Immature natural killer cell (primary cell): ENCODE results near the gene LRRC25. TPM values are rescaled to one million over a fixed set of nuclear protein-coding genes. Genes with fewer than 3 reads are reported as not detected.

Experiments
- DNase-seq, 3 donors: peaks; one replicate each; pipeline ENCODE4 v3.0.0; 2022; ENCODE audit warnings: mixed read lengths in 1 of 3
- H3K27ac Mint-ChIP-seq, 6 donors: one replicate each; pipeline ENCODE4 v1.8.0; 2020; ENCODE audit warnings: mixed read lengths in 6 of 6, mild to moderate bottlenecking in 5 of 6, inconsistent platforms in 4 of 6, moderate library complexity in 3 of 6
- H3K27me3 Mint-ChIP-seq, 3 donors: one replicate each; pipeline ENCODE4 v1.8.0; 2020 to 2021; ENCODE audit warnings: low read depth in 3 of 3, mild to moderate bottlenecking in 3 of 3, mixed read lengths in 3 of 3, moderate library complexity in 3 of 3, inconsistent platforms in 1 of 3
- H3K36me3 Mint-ChIP-seq, 3 donors: one replicate each; pipeline ENCODE4 v1.8.0; 2020; ENCODE audit warnings: mixed read lengths in 3 of 3, inconsistent platforms in 2 of 3, mild to moderate bottlenecking in 2 of 3
- H3K4me1 Mint-ChIP-seq, 2 donors: one replicate each; pipeline ENCODE4 v1.8.0; 2020; ENCODE audit warnings: inconsistent platforms in 2 of 2, mild to moderate bottlenecking in 2 of 2, mixed read lengths in 2 of 2, moderate library complexity in 1 of 2
- H3K4me3 Mint-ChIP-seq, 5 donors: one replicate each; pipeline ENCODE4 v1.8.0; 2020; ENCODE audit warnings: mild to moderate bottlenecking in 5 of 5, mixed read lengths in 5 of 5, inconsistent platforms in 3 of 5, moderate library complexity in 3 of 5
- H3K9me3 Mint-ChIP-seq, 6 donors: one replicate each; pipeline ENCODE4 v1.8.0; 2020; ENCODE audit warnings: mild to moderate bottlenecking in 6 of 6, mixed read lengths in 6 of 6, inconsistent platforms in 4 of 6, moderate library complexity in 3 of 6
- polyA plus RNA-seq, 3 donors: library from polyadenylated mRNA; unstranded; fragments of 300-500 nt; fragmentation: Illumina TruSeq; gene quantifications; one replicate each; pipeline ENCODE4 v1.2.3, GENCODE V29; 2021

The LRRC25 gene
- polyA plus RNA-seq, 3 donors from 2014 or later = 2.7 to 18.1 (median 7.7) TPM

DNA sequence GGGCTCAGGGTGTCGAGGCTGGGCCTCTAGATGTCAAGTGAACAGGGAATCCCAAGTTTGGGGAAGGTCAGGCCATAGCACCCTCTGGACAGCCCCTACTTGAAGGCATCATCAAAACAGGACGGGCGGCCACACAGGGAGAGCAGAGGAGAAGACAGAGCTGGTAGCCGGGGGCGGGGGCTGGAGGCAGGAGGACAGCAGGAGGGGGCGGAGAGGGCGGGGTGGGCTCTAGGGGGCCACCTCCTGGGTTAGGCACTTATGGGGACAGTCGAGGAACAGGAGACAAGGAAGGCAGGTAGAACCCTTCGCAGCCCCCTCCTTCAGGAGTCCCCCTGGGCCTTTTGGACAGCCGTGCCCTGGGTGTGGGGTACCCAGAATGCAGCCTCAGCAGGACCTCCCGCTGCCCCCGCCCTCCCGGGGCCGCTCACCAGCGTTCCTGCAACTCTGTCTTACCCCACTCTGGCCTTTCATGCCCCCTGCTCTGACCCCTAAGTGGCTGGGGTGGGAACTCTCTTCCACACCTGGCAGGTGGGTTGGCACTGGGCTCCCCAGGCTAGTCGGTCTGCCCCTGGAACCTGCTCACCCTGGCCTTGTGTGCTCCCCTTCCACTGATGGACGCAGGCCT is 27.6 kb upstream of the LRRC25 start:
- no peaks in the 10 kb centered on the region for H3K9me3 Mint-ChIP-seq
- H3K4me3 Mint-ChIP-seq = peak overlapping the region in 1 of 5 donors; percentile 18
- H3K27me3 Mint-ChIP-seq = peaks cover 2 to 15% (median 8%) of the 10 kb centered on the region in 3 donors
- no peak for DNase-seq
- H3K27ac Mint-ChIP-seq = peak overlapping the region in 2 of 6 donors; percentile 35 to 40
- H3K36me3 Mint-ChIP-seq = no peaks in the 10 kb centered on the region
- peaks cover 57 to 62% of the 10 kb centered on the region in 2 donors for H3K4me1 Mint-ChIP-seq

DNA sequence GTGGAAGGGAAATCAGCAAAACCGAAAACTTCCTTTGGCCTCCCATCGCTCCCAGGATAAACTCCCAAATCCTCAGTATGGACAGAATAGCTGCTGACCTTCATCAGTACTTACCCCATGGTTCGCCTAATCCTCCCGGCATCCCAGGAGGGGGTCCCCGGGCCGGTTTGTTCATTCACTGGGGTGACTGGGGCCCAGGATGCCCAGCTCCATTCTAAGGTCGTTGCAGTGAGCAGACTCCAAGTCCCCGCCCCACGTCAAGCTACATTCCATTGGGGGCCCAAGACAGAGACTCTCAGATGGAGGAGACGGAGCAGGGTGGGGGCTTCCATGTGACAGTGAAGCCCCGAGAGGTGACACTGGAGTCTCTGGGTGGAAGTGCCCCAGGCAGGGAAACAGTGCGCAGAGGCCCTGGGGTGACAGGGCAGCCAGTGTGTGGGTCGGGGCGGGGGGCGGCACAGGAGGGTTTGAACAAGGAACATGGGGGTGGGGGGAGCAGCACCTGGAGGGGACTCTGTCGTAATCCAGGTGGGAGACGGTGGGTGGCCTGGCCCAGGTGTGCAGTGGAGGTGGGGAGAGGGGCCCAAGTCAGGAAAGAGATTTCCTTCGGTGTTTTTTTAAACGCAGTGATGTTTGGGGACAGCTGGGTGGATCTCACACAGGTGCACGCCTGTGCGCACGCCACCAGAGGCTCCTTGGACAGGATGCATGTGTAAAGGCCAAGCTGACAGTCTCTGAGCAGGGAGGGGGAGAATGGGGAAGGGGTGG is 26.9 kb upstream of the LRRC25 start:
- H3K4me1 Mint-ChIP-seq = peaks cover 54 to 57% of the 10 kb centered on the region in 2 donors
- peak overlapping the region in 4 of 6 donors; percentile 36 to 69 (median 50) for H3K27ac Mint-ChIP-seq
- peaks cover 0 to 13% (median 8%) of the 10 kb centered on the region in 3 donors for H3K27me3 Mint-ChIP-seq
- peak overlapping the region in 3 of 5 donors; percentile 33 to 98 (median 46) for H3K4me3 Mint-ChIP-seq
- no peaks in the 10 kb centered on the region for H3K36me3 Mint-ChIP-seq
- no peak for DNase-seq
- H3K9me3 Mint-ChIP-seq = no peaks in the 10 kb centered on the region

DNA sequence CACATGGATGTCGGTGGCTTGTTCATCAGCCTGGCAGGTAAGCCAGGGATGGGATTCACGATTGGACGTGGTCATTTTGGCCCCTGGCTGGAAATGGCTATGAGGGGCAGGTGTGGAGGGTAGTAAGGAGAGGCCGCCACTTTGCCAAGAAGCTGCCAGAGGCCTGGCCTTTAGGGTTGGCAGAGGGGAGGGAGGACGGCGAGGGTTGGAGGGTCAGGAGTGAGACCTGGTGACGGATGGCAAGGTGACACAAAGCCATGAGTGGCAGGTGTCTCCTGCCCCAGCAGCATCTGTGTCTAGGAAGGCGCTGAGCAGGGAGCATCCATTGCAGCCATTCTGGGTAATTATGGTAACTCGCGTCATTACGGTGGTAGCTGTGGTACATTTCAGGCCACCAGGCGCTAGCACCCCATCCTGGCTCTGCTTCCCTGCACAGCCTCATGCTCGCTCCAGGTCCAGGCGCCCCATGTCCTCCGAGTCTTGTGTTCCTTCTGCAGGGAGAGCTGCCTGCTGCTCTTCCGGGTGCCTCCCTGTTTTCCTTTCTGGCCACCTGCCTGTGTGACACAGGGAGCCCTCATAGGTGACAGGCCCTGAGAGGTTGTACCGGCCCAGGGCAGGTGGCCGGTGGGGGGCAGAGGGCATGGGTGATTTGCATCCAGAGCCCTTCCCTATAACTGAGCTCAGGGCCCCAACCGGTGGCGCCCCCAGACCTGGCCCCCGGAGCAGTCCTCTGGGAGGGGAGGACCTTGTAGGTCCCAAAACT is 26.0 kb upstream of the LRRC25 start:
- Mint-ChIP-seq H3K4me3 (peak overlapping the region; percentile 80 to 98 (median 95)), H3K27ac (peak overlapping the region; percentile 89 to 95 (median 92))

DNA sequence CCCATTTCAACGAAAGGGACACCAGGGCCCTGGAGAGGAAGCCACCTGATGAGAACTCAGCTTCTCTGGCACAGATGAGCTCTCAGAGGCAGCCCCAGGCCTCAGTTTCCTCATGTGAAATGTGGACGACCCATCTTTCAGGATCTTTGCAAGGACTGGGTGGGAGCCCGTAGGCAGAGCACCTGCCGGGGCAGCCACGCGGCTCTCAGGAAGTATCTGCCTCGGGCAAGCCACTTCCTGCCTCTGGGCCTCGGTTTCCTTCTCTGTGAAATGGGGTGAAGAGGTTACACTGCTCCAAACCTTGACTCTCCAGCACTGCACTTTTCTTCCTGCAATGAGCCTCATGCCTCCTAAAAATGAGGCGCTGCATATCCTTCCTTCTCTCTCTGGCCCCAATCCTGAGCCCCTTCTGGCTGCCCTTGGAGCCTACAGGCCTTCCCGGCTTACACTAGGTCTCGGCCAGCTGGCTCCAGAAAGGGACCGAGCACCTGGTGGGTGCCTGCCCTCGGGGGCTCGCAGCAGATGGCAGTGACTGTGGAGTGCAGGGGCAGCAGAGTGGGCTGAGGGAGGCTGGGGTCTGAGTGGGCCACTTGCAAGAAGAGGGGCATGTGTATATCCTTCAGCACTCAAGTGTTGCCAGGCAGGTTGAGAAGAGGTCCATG is 25.2 kb upstream of the LRRC25 start:
- Mint-ChIP-seq H3K9me3 (no peaks in the 10 kb centered on the region), H3K4me3 (peak overlapping the region; percentile 80 to 98 (median 95)), H3K36me3 (no peaks in the 10 kb centered on the region), H3K27me3 (peaks cover 6 to 19% (median 15%) of the 10 kb centered on the region in 3 donors), H3K4me1 (peaks cover 68% of the 10 kb centered on the region in 2 donors), H3K27ac (peak overlapping the region; percentile 89 to 95 (median 92))
- peak in 1 of 3 donors; percentile 54 for DNase-seq

More for the DNA sequence above, 26.0 kb upstream of the LRRC25 start:
- no peaks in the 10 kb centered on the region for H3K36me3 Mint-ChIP-seq
- DNase-seq = no peak
- H3K27me3 Mint-ChIP-seq = peaks cover 6 to 16% (median 14%) of the 10 kb centered on the region in 3 donors
- H3K4me1 Mint-ChIP-seq = peaks cover 60 to 61% of the 10 kb centered on the region in 2 donors
- no peaks in the 10 kb centered on the region for H3K9me3 Mint-ChIP-seq

DNA sequence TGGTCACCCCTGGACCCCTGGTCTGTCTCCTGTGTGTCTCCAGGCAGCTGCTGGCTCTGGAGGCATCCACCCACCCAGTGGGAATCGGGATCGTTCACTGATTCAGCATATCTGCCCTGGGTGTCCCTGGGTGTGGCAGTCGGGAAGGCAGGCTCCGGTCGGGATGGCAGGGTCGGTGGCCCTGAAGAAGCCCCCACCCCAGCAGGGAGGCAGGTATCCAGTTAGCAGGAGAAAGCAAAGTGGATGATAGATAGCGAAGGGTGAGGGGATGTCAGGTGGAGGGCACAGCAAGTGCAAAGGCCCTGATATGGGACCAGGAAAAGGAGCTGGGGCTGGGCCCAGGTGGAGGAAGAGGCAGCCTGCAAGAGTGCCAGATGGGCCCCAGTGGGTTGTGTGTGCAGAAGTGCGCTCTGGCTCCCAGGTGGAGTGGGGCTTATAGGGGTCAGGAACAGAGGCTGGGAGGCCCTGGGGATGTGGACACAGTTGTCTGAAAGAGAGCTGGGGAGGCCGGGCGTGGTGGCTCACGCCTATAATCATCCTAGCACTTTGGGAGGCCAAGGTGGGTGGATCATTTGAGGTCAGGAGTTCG is 24.0 kb upstream of the LRRC25 start:
- H3K9me3 Mint-ChIP-seq = no peaks in the 10 kb centered on the region
- peaks cover 14 to 26% (median 23%) of the 10 kb centered on the region in 3 donors for H3K27me3 Mint-ChIP-seq
- peak overlapping the region; percentile 89 to 98 (median 95) for H3K27ac Mint-ChIP-seq
- peak overlapping the region; percentile 91 to 98 (median 95) for H3K4me3 Mint-ChIP-seq
- H3K4me1 Mint-ChIP-seq = peaks cover 76 to 77% of the 10 kb centered on the region in 2 donors
- no peak for DNase-seq
- H3K36me3 Mint-ChIP-seq = no peaks in the 10 kb centered on the region

DNA sequence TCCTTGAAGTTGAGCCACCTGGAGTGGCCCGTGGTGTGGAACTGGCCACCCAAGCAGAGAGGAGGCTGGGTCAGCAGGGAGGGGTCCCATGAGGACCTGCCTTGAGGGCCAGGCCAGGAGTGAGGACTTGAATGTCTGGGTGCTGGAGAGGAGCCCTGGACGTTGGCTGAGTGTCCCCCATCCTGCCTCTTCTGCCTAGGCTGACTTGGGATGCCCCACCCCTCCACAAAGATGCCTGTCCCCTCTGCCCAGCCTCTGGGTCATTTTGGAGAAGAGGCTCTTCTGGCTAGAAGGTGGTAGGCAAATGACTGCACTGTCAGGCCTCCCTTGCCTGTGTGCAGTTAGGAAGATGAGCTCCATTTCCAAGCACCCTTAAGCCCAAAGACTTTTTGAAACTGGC is 23.5 kb upstream of the LRRC25 start:
- Mint-ChIP-seq H3K27me3 (peaks cover 17 to 28% (median 26%) of the 10 kb centered on the region in 3 donors), H3K4me1 (peaks cover 77 to 79% of the 10 kb centered on the region in 2 donors), H3K9me3 (no peaks in the 10 kb centered on the region), H3K36me3 (no peaks in the 10 kb centered on the region), H3K27ac (peak overlapping the region; percentile 89 to 98 (median 95)), H3K4me3 (peak overlapping the region; percentile 91 to 98 (median 95))
- no peak for DNase-seq

DNA sequence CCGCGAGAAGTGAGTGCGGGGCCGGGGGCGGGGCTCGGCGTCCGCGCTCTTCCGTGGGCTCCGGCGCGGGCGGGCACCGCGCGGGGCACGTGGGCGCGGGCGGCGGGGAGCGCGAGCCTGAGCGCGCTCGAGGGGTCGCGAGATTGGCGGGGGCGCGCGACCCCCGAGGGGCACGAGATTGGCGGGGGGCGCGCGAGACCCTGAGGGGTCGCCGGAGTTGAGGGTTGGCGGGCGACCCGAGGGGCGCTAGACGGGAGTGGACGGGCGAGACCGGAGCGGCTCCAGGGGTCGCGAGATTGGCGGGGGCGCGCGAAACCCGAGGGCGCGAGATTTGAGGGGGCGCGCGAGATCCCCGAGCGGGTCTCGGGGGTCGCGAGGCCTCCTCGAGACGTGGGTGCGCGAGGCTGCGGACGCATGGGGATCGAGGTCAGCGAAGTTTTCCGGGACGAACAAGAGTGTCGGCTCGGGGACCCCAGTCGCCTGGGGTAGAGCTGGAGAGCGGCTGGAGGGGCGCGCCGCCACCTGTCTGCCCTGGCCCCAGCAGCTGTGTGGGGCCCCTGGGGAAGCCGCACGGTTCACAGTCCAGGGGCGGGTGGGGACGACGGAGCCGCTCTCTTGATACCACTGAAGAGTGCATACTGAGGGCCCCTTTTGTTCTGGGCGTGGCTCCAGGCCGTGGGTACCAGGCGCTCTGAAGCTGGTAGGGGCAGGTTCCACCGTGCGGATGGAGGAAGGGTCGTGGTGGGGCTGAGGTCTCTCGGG is 22.5 kb upstream of the LRRC25 start:
- peak; percentile 49 to 61 (median 54) for DNase-seq
- H3K36me3 Mint-ChIP-seq = no peaks in the 10 kb centered on the region
- peaks cover 17 to 26% (median 26%) of the 10 kb centered on the region in 3 donors for H3K27me3 Mint-ChIP-seq
- peaks cover 77 to 79% of the 10 kb centered on the region in 2 donors for H3K4me1 Mint-ChIP-seq
- no peaks in the 10 kb centered on the region for H3K9me3 Mint-ChIP-seq
- peak overlapping the region; percentile 89 to 98 (median 95) for H3K27ac Mint-ChIP-seq
- peak overlapping the region; percentile 91 to 98 (median 95) for H3K4me3 Mint-ChIP-seq

GRCh38 chr19:18419195-18419698 is 21.8 kb upstream of the LRRC25 start, which contains the start of gene SSBP4:
Gene SSBP4, plus strand, starts transcription at chr19:18419398. Its CDS starts 251 bp downstream, at chr19:18419649.
- Mint-ChIP-seq H3K9me3 (no peaks in the 10 kb centered on the region), H3K4me1 (peaks cover 81 to 86% of the 10 kb centered on the region in 2 donors), H3K27ac (peak within 1 kb of the TSS; percentile 95 to 99 (median 98)), H3K36me3 (no peaks in the 10 kb centered on the region), H3K27me3 (peaks cover 17 to 28% (median 28%) of the 10 kb centered on the region in 3 donors), H3K4me3 (peak within 1 kb of the TSS; percentile 91 to 98 (median 95))
- peak; percentile 78 to 85 (median 84) for DNase-seq

- peaks cover 17 to 28% (median 28%) of the 10 kb centered on the region in 3 donors for H3K27me3 Mint-ChIP-seq
- no peaks in the 10 kb centered on the region for H3K9me3 Mint-ChIP-seq
- peak; percentile 73 to 79 (median 76) for DNase-seq
- H3K4me1 Mint-ChIP-seq = peaks cover 79 to 85% of the 10 kb centered on the region in 2 donors
- H3K36me3 Mint-ChIP-seq = no peaks in the 10 kb centered on the region
- H3K4me3 Mint-ChIP-seq = peak overlapping the region; percentile 87 to 91 (median 88)
- H3K27ac Mint-ChIP-seq = peak overlapping the region; percentile 89 to 99 (median 98)
Measured at GRCh38 chr19:18418483-18419194, 21.2 kb upstream of the LRRC25 start.

DNA sequence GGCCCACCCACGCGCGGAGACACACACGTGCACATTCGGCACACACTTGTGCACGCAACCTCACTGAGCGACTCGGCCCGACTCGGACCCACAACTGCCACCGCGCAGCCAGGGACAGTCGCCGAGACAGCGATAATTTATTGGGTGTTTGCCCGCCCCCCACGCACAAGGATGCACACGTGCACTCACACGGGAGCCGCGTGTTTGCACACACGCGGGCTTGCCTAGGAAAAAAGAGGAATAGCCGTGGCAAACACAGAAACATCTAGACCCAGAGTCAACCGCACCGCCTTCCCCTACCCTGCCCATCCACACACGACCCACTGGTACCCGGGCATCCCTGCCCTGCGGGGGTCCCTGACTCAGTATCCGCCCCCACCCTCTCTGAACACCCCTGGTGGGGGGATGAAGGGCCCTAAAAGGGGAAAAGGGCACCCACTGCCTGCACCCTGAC is 20.6 kb upstream of the LRRC25 start:
- H3K4me1 Mint-ChIP-seq = peaks cover 74 to 79% of the 10 kb centered on the region in 2 donors
- peak overlapping the region; percentile 89 to 99 (median 98) for H3K27ac Mint-ChIP-seq
- no peaks in the 10 kb centered on the region for H3K9me3 Mint-ChIP-seq
- H3K4me3 Mint-ChIP-seq = peak overlapping the region; percentile 87 to 91 (median 88)
- no peaks in the 10 kb centered on the region for H3K36me3 Mint-ChIP-seq
- H3K27me3 Mint-ChIP-seq = peaks cover 17 to 28% (median 28%) of the 10 kb centered on the region in 3 donors
- DNase-seq = no peak

GRCh38 chr19:18417250-18418028 is 20.0 kb upstream of the LRRC25 start:
- DNase-seq = peak; percentile 56 to 62 (median 61)
- Mint-ChIP-seq H3K36me3 (no peaks in the 10 kb centered on the region), H3K27ac (peak overlapping the region; percentile 89 to 99 (median 98)), H3K9me3 (no peaks in the 10 kb centered on the region), H3K4me1 (peaks cover 71 to 73% of the 10 kb centered on the region in 2 donors), H3K27me3 (peaks cover 17 to 28% (median 24%) of the 10 kb centered on the region in 3 donors), H3K4me3 (peak overlapping the region; percentile 87 to 91 (median 90))
